ENCODE results near the gene OLFML2B. TPM values are rescaled to one million over a fixed set of nuclear protein-coding genes. Genes with fewer than 3 reads are reported as not detected.

The OLFML2B gene
- 1.7 and 9.0 TPM in 2 replicates for total RNA-seq

DNA sequence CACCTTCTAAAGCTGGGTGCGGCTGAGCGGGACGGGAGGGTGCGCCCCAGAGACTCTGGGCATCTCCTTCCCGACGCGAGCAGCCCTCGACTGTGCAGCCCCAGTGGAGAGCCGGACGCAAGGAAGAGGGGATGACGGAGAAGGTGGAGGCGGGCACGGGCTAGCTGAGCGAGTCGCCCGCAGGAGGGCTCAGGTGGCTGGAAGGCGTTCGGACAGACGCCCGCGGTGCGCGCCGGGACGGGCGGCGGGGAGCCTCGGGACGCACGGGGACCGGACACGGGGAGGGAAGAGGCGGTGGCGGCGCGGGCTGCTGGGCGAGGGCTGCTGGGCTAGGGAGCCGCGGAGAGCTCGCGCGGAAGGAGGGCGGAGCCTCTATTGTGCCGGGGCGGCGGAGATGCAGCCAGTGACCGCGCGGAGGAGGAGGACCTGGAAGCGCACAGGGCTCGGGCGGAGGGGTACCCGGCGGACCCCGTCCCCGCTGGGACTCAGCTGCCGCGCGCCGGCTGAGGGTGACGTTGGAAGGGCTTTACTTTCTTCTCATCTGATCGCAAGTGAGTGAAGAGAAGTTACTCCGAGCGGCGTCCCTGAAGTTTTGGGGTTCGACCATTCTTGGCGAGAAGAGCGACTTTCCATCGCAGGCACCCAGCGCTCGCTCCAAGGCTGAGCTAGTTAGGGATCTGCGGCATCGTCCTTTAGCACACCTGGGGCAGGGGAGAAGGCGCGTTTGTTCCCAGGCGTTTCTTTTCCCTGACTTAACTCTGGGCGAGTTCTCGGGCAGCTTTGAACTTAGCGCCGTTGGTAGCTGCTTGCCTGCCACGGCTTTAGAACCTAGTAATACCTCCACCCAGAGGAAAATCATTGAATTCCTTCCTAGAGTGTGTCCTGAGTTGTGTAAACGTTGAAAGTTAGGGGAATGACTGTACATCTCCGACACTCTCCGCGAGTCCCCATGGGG lies at the start of gene OLFML2B:
Gene OLFML2B (minus strand): TSS at position 323 of the 955 bp plus-strand sequence. CDS start 439 bp downstream, outside the sequence.
- peak; percentile 71 for DNase-seq (ENCODE audit: low read depth)
- peak within 1 kb of the TSS; percentile 84 for H3K4me3 ChIP-seq (ENCODE audit: low read depth, low read length)
- TF ChIP-seq, protein P1, sequence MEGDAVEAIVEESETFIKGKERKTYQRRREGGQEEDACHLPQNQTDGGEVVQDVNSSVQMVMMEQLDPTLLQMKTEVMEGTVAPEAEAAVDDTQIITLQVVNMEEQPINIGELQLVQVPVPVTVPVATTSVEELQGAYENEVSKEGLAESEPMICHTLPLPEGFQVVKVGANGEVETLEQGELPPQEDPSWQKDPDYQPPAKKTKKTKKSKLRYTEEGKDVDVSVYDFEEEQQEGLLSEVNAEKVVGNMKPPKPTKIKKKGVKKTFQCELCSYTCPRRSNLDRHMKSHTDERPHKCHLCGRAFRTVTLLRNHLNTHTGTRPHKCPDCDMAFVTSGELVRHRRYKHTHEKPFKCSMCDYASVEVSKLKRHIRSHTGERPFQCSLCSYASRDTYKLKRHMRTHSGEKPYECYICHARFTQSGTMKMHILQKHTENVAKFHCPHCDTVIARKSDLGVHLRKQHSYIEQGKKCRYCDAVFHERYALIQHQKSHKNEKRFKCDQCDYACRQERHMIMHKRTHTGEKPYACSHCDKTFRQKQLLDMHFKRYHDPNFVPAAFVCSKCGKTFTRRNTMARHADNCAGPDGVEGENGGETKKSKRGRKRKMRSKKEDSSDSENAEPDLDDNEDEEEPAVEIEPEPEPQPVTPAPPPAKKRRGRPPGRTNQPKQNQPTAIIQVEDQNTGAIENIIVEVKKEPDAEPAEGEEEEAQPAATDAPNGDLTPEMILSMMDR (conservative IDR thresholded peaks at IDR 0.05; ENCODE audit: low read depth, low read length): peak; percentile 60

DNA sequence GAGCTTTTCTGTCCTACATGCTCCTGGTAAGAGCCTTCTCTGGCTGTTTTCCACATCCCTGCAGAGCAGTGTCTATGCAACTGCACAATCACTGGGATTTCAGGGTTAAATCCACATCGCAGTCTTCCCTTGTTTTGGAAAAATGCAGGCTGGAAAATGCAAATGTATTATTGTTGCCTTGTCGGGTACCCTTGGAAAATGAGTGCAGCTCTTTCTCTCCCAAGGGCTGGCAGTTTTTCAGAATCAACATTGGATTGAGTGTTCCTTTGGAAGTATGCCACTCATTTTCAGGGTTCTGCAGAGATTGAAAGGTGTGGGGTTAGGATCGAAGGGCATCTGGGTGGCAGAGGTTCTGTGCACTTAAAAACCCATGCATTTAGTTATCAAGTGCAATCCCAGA lies 49.1 kb upstream of the OLFML2B start:
- TF ChIP-seq, protein P1 (conservative IDR thresholded peaks at IDR 0.05; ENCODE audit: low read depth, low read length): no peak
- no peak for DNase-seq (ENCODE audit: low read depth)
- no peak overlapping the region for H3K4me3 ChIP-seq (ENCODE audit: low read depth, low read length)

DNA sequence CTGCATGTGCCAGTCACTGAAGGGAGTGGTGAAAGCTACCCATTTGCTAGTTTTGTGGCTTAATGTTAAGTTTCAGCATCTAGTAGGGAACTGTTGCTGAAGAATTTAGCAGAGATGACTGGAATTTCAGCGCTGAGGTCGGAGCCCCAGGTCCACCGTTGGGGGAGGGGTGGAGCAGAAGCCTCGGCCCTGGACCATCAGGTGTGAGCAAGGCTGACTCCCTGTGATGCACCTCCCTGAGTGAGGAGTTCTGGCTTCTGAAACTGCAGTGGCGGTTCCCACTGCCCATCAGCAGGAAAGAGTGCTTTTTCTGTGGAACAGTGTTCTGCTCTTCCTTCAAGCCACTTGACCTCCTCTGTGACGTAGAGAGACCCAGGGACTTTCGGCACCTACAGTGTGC lies 47.2 kb upstream of the OLFML2B start:
- TF ChIP-seq, protein P1 (conservative IDR thresholded peaks at IDR 0.05; ENCODE audit: low read depth, low read length): no peak
- peak overlapping the region; percentile 75 for H3K4me3 ChIP-seq (ENCODE audit: low read depth, low read length)
- DNase-seq (ENCODE audit: low read depth): no peak

DNA sequence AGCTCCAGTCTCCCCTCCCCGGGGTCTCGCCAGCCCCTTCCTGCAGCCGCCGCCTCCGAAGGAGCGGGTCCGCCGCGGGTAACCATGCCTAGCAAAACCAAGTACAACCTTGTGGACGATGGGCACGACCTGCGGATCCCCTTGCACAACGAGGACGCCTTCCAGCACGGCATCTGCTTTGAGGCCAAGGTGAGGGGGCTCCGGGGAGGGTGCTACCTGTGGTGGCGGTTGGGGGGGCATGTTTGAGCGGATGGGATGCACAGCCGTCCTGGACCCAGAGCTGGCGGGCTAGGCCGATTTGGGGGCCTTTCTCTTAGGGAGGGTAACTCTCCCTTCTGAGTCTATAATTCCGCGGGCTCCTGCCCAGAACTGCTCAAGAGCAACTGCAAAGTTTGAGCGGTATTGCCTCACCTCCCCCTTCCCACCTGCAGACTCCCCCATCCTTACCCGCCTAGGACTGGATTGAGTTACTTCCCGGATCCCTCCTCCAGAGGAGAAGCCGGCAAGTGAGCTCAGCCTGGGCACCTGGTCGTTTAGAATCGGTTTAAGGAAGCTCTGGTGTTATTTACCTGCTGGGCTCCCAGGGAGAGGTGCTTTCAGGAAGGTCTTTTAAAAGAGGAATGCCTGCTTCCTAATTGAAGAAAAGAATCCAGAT lies 46.6 kb upstream of the OLFML2B start:
- no peak for DNase-seq (ENCODE audit: low read depth)
- TF ChIP-seq, protein P1 (conservative IDR thresholded peaks at IDR 0.05; ENCODE audit: low read depth, low read length): no peak
- H3K4me3 ChIP-seq (ENCODE audit: low read depth, low read length): peak overlapping the region; percentile 75

DNA sequence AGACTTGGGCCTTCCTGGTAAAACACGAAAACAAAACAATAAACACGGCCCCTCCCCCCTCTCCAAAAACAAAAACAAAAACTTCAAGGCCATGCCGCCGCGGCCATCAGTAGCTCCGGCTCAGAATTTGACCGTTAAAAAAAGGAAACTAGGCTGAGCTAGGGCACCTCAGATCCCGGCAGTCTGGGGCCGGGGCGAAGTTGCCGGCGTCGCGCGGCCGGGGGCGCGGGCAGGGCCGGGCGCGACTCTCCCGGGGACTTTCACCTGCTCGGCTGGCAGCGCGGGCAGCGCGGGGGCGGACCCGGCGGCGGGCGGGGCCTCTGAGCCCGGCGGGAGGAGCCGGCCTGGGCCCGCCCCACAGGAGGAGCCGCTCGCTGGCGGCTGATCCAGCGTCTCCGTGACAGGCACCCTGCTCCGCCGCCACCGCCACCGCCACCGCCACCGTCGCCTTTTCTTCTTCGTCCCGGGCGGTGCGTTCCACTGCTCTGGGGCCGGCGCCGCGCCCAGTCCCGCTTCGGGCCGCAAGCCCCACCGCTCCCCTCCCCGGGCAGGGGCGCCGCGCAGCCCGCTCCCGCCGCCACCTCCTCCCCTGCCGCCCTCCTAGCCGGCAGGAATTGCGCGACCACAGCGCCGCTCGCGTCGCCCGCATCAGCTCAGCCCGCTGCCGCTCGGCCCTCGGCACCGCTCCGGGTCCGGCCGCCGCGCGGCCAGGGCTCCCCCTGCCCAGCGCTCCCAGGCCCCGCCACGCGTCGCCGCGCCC lies 45.8 kb upstream of the OLFML2B start, which contains the start of gene NOS1AP:
Gene NOS1AP (plus strand): TSS at position 358 of the 760 bp plus-strand sequence. CDS start 487 bp downstream, outside the sequence.
- peak within 1 kb of the TSS; percentile 75 for H3K4me3 ChIP-seq (ENCODE audit: low read depth, low read length)
- DNase-seq (ENCODE audit: low read depth): no peak
- TF ChIP-seq, protein P1 (conservative IDR thresholded peaks at IDR 0.05; ENCODE audit: low read depth, low read length): no peak

DNA sequence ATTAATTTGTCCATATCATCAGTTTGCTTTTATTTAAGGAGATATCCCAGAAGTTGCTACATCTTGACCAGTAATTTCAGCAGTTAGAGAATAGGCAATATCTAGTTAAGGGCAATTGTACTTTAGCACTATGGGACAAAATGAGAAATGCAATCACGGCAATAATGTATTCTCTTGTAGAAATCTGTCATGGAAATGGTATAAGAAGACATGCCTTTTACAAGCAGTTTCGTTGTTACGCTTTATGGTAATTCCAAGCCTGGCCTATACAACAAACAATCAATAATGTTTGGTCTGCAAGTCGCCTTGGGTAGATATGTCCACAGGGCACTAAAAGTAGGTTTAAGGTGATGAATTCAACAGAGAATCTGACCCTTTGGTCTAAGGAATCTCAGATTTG lies 44.6 kb upstream of the OLFML2B start:
- TF ChIP-seq, protein P1 (conservative IDR thresholded peaks at IDR 0.05; ENCODE audit: low read depth, low read length): no peak
- H3K4me3 ChIP-seq (ENCODE audit: low read depth, low read length): no peak overlapping the region
- DNase-seq (ENCODE audit: low read depth): no peak
